ENCODE data around the gene CDH4. TPM values are rescaled to one million over a fixed set of nuclear protein-coding genes. Genes with fewer than 3 reads are reported as not detected.

Gene CDH4
- total and polyA plus RNA-seq, 2 of the 8 experiments (the other 6 are each of a cell fraction or from before 2014, with no cell fraction given): 4.3 to 7.9 TPM

DNA sequence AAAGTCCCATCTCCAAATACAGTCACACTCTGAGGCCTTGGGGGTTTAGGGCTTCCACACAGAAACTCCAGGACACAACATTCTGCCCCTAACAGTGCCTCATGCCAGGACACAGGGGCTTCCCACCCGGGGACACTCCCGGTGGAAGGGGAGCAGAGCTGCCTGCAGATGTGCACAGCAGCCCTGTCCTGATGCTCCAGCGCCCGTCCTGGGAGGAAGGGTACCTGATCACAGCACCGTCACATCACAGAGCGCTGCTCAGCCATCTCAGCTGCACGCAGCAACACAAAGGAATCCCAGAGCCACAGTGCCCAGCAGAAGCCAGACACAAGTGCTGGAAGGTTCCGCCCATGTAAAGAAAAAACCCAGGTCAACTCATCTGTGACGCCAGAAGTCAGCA is 657.0 kb downstream of the CDH4 start:
- Histone ChIP-seq H4K8ac (ENCODE audit: extremely low read depth, insufficient read depth, low read length) (no peak overlapping the region), H3K27me3 (replicated peaks in 1 of 4; ENCODE audit: control insufficient read depth in 3 of 4, extremely low read depth in 1 of 4, insufficient read depth in 3 of 4, low read length in 3 of 4) (no peaks in the 10 kb centered on the region; a peak in 1 of 7 replicates), H2BK15ac (ENCODE audit: low read length) (no peak overlapping the region), H4K5ac (ENCODE audit: insufficient read length, low read depth, low read length) (no peak overlapping the region), H3K4ac (replicated peaks; ENCODE audit: insufficient read length, low read depth, low read length) (no peak overlapping the region), H3K14ac (ENCODE audit: insufficient read length) (no peak overlapping the region), H3K23ac (ENCODE audit: insufficient read length) (no peak overlapping the region), H3K4me3 (ENCODE audit: extremely low read depth in 1 of 4, insufficient read depth in 2 of 4, low read depth in 3 of 4, low read length in 4 of 4) (no peak overlapping the region), H3K9me3 (ENCODE audit: insufficient read depth in 2 of 2, low read depth in 1 of 2, low read length in 1 of 2) (no peaks in the 10 kb centered on the region; a peak in 1 of 4 replicates), H3K4me2 (ENCODE audit: insufficient read depth in 1 of 2, low read depth in 2 of 2, low read length in 2 of 2) (no peak overlapping the region), H3K56ac (replicated peaks; ENCODE audit: insufficient read length, low read depth, low read length) (no peak overlapping the region), H2AFZ (ENCODE audit: low read length) (no peak overlapping the region), H3K36me3 (ENCODE audit: control insufficient read depth in 2 of 4, insufficient read depth in 4 of 4, low read length in 3 of 4) (no peaks in the 10 kb centered on the region), H4K91ac (replicated peaks; ENCODE audit: insufficient read length, low read length) (no peak overlapping the region), H3K79me2 (ENCODE audit: control insufficient read depth in 1 of 2, insufficient read depth in 2 of 2, low read length in 2 of 2) (no peaks in the 10 kb centered on the region), H3K18ac (ENCODE audit: extremely low read depth, low read length) (no peak overlapping the region), H2BK12ac (ENCODE audit: low read depth, low read length) (no peak overlapping the region), H3K4me1 (replicated peaks in 1 of 4; ENCODE audit: control insufficient read depth in 3 of 4, insufficient read depth in 4 of 4, low read length in 3 of 4) (no peaks in the 10 kb centered on the region; a peak in 1 of 7 replicates), H2BK5ac (ENCODE audit: low read depth, low read length) (no peak overlapping the region), H3K27ac (ENCODE audit: low read depth, low read length) (no peak overlapping the region), H2BK20ac (ENCODE audit: low read length) (no peak overlapping the region), H3K79me1 (ENCODE audit: low read depth, low read length) (no peaks in the 10 kb centered on the region), H2AK5ac (ENCODE audit: low read depth, low read length) (no peak overlapping the region), H3K9ac (replicated peaks in 1 of 4; ENCODE audit: extremely low read depth in 1 of 4, low read depth in 3 of 4, low read length in 3 of 4) (no peak overlapping the region), H2BK120ac (replicated peaks; ENCODE audit: low read depth, low read length) (no peak overlapping the region), H3K23me2 (ENCODE audit: low read depth, low read length) (no peaks in the 10 kb centered on the region), H4K20me1 (replicated peaks in 1 of 2; ENCODE audit: control insufficient read depth in 1 of 2, insufficient read depth in 2 of 2, low read length in 2 of 2) (no peaks in the 10 kb centered on the region)
- WGBS, 2 experiments (ENCODE audit: extremely low coverage in 1 of 2, insufficient coverage in 1 of 2, insufficient read length in 1 of 2, insufficient replicate concordance in 2 of 2, low coverage in 1 of 2, low lambda C conversion rate in 2 of 2, missing lambda C conversion rate in 1 of 2): 92% methylated on average over 9 of the region's 9 CpGs; no CpG with 5 or more reads in 1 of the 2 experiments
- FAIRE-seq (no peak), DNase-seq (ENCODE audit: low read depth in 1 of 2, low spot score in 2 of 2) (no peak)
- ChIA-PET POLR2A (ENCODE audit: partially characterized antibody) (no interaction called here), CTCF (ENCODE audit: partially characterized antibody) (interaction anchor here (0.6 to 1.2 kb wide), 6 partner anchors 8 to 599 kb away, joined by 3 to 5 read pairs (median 3); no protein-coding TSS in a partner anchor)
- TF ChIP-seq KDM4A (IDR thresholded peaks at IDR 0.05; ENCODE audit: low read depth, low read length, severe bottlenecking) (no peak), USF2 (IDR thresholded peaks at IDR 0.05; ENCODE audit: low read length) (no peak), EP300 (IDR thresholded peaks at IDR 0.05; ENCODE audit: borderline replicate concordance in 1 of 2, low read depth in 2 of 2, low read length in 2 of 2) (no peak), TAF7 (optimal IDR thresholded peaks at IDR 0.05; ENCODE audit: borderline replicate concordance, low read depth, low read length) (no peak), BACH1 (IDR thresholded peaks at IDR 0.05; ENCODE audit: low read length) (no peak), CHD2 (IDR thresholded peaks at IDR 0.05; ENCODE audit: low read length) (no peak)

Measured in H1 (cell line).